ENCODE results near the gene PHLDA3.

Gene PHLDA3

DNA sequence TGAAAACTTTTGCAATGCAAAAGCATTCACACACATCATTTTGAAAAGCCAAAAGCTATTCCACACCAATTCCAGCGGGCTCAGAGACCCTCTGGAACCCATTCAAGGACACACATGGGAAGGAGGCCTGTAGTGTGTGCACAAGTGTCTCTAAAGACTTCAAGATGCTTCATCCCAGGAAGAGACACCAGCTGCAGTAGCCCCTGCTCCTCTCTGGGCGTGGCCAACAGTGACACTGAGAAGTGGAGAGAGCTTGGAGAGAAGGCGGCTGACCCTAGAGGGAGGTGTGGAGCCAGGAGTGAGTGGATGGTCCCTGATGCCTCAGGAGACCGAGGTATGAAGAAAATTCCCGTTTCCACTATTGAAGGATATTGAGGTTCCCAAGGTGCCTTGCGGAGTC, 32.6 kb downstream of the PHLDA3 start:
- DNase-seq, result no peak

GRCh38 chr1:201434266-201434665, 34.7 kb downstream of the PHLDA3 start:
- DNase-seq, result no peak

- no peak for DNase-seq
Measured at GRCh38 chr1:201433609-201434008, 35.4 kb downstream of the PHLDA3 start.

DNA sequence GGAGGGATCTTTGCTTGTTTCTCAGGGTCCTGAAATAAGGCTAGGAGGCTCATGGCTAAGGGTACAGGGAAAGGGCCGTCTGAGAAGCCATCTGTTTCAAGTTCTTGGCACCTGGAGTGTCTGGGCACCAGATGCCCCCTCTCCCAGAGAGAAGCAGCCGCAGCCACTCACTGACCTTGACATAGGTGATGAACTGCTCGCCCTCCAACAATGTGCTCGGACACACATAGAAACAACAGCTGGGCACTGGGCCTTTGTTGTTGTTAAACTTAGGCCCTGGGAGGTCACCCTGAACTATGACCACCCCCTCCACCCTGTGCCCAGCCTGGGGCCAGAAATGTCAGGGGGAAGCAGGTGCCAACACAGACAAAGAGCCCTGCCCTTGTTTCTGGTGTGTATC, 38.2 kb downstream of the PHLDA3 start:
- no peak for DNase-seq

DNA sequence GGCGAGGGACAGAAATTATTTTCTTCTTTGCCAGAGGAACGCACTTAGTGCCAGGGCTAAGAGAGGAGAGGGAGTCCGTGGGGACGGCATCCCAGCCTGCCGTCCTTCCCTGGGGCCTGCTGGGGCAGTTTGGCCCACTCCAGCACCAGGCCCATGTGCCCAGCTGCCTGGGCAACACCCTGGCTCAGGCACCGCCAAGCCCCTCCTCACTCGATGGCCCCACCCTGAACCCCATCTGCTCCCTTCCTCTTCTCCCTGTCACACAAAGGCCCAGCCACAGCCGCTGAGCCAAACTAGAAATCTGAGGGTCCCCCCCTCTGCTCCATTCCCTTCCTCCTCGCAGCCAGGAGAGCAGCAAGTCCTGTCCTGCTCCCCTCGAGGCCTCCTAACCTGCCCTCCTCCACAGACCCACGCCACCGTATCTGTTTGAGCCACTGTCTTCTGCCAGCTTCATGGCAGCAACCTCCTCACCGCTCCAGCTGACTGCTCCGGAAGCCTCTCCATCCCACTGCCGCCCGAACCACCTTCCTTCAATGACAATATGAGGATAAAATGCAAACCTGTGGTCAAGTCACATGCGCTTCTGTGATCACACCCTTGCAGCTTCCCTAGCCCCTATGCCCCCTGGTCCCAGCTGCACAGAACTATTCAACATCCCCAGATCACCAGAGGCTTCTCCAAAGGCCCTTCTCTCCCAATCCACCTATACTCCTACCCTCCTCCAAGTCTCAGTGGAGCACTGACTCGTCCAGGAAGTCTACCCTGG, 39.1 kb downstream of the PHLDA3 start:
- DNase-seq, result no peak

- DNase-seq, result no peak
Measured at GRCh38 chr1:201427963-201428362, 41.0 kb downstream of the PHLDA3 start.

DNA sequence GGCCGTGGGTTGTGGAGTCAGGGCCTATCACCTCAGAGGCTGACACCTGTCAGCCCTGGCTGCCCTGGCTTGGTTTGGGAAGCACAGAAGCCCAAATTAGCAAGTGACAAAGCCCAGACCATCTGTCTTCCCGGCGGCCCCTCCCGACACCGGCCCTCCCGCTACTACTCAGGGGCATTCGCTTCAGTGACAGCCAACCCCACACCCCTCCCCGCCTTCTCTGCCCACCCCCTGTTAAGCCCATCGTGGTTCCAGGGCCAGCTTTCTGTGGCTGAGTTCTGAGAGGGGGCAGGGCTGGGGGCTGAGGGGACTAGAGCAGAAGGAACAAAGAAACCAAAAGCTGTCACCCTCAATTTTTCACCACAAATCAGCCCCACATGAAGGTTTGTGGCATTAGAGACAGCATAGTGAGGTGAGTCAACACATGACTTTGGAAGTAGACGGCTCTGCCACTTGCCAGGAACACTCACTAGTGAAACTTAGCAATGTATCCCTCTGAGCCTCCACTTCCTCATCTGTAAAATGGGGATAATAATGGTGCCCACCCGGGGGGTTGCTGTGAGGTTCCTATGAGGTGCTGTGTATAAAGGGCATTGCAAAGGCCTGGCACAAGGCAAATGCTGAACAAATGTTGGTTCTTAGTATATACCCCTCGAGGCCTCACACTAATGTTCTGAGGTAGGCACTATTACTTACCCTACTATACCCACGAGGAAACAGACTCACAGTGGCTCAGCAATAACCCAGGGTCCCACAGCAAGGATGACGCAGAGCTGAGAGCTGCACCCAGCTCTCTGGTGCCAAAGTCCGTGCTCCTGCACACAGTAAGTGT, 42.3 kb downstream of the PHLDA3 start:
- DNase-seq, result no peak

- no peak for DNase-seq
Measured at GRCh38 chr1:201424146-201424545, 44.8 kb downstream of the PHLDA3 start.

DNA sequence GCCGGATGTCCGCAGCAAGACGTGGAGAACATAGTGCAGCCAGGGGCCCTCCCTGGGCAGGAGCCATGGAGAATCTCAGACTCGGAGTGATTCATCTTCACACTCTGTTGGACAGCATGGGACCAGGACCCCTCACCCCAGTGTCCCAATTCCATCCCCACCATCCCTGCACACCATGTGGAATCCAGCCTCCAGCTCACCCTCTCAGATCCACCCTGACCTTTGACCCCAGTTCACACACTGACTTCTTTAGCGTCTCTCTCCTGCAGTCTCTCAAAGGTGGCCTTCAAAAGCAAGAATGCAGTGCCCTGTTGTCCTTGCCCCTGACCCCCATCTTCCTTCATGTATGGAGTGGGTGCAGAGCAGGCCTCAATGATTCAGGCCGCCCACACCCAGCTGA, 45.3 kb downstream of the PHLDA3 start:
- DNase-seq, result no peak

DNA sequence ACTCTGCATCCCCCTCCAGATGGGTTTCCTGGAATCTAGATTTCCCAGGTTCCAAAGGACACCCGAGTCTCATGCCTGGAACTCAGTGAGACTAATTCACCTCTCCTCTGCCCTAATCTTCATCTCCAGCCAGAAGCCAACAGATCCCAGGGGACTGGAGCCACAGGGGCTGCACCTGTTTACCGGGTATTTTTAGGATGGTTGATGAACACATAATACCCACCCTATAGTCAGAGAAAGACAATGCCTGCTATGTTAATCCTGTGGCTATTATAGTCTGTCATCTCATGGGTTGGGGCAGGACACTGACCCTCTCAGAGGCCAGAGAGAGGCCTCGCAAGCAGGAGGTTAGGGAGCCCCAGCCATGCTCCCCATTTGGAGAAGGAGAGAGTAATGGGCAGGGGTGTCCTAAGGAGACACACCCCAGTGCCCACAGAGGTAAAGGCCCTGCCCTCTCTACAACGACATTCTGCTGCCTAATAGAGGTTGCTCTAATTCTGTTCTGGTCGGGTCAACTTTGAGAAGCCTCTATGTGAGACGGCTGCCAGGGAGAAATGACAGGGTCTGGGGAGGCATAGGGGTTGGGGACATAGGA, 46.5 kb downstream of the PHLDA3 start:
- DNase-seq, result no peak

DNA sequence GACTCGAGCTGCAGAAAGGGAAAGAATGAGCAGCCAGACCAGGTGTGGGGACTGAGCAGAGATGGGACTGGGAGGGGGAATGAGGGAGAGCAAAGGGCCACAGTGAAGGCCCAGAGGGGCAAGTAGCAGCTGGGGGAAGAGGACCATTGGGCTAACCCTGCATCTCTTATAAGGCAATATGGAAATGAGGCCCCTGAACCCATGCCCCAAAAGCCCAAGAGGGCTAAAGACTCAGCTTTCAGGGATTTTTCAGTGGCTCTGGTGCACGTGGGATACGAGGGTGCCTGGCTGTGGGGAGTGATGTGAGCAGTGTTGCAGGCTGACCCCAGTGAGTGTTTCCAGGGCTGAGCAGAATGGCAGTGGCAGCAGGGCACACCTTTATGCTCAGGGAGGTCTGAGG, 47.0 kb downstream of the PHLDA3 start:
- DNase-seq, result no peak

DNA sequence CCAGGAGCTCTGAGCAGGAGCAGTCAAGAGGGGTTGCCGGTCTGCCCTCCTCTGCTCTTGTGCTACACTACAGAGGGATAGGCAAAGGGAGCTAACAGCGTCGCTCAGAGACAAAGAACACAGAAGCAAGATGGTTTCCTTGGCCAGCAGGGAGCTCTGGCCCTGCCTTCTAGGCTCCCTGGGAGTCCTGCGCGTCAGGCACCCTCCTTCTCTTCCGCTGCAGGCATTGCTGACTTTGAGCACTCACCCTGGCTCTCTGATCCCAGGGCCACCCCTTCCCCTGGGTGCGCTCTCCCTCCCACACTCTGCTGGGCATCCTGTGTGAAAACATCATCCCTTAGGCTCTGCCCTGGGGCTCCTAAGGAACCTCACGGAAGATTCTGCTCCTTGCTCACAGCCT, 47.9 kb downstream of the PHLDA3 start:
- no peak for DNase-seq

DNA sequence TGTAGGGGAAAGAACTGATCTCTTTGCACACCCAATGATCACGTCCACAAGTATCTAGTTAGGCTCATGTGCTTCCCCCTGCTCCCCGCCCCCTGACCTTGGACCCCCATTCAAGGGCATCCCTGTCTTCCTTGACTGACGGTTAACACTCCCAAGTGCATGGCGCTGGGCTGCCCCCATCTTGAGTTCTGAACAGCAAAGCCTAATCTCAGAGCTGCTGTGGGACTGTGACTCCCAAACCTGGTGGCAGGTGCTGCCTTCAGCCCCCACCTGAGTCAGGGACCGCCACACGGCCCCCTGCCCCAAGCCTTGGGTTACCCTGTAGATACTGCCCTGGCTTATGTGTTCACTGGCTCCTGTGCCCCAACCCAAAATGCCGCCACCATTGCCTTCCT, 48.4 kb downstream of the PHLDA3 start:
- DNase-seq, result no peak

DNA sequence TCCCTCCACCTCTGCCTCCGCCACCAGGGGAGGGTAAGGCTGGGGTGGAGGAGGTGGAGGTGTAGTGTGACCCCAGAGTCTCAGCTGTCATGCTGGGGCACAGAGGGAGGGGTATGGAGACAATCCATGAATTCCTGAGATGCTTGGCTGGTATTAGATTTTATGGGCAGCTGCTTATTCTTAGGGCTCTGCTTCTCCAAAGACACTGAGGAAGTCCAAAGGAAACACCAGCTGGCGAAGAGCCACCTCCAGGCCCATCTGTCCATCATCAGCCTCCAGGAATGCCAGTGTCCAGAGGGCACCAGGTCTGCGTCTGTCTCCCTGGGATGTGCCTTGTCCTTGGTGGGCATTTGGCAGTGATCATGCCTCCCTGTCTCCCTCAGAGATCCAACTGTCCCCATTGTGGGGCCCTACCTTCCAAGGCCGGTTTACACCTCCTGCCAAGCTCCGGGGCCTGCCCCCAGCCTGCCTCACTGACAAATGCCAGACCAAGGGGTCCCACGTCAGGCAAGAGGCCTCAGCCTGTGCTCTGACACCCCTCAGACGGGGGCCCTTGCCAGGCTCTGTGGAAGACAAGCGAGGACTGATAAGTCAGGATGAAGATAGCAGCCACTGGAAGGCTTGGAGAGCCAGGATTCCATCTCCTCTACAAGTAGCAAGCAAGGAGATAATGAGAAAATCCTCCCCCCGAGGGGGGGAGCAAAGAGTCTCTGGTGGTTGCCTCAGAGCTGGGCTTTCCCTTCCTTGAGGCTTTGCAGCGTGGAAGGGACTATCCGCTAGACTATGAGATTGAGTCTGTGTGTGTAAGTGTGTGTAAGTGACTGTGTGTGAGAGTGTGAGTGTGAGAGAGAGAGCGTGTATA, 49.0 kb downstream of the PHLDA3 start:
- DNase-seq, result no peak

GRCh38 chr1:201419256-201419655, 49.7 kb downstream of the PHLDA3 start:
- DNase-seq, result no peak

DNA sequence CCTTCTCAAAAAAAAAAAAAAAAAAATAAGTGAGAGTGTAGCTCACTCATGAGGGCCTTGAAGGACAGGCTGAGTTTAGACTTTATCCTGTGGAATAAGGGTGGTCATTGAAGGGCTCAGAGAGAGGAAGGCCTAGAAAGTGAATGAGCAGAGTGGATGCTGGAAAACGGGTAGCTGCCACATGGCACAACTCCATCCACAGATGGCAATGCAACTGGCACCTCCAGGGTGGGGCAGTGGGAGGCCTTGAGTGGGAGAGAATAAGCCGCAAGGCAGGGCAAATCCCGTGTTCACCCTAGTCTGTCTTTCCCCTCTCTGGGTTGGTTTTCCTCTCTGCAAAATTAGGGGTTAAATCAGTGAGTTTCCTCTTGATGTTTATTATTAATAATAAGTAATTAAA, 50.5 kb downstream of the PHLDA3 start:
- DNase-seq, result no peak

Measured in nucleus accumbens (tissue), 56 donors.